HCT116 (cell line): ENCODE measurements around the gene CACNA1A. TPM values are rescaled to one million over a fixed set of nuclear protein-coding genes. Genes with fewer than 3 reads are reported as not detected.
A peak's percentile ranks its signal among the peaks of the same experiment; 100 is the strongest.

Experiments used
- ATAC-seq: fragments of 200-7000 bp; cut with Tn5 transposase; 2 replicates; pipeline ENCODE4 v1.9.1; 2020; ENCODE audit warnings: mild to moderate bottlenecking, moderate library complexity
- BruUV-seq: library from RNA; stranded (reverse); fragments of 400-500 nt; replicated peaks from 2 replicates; lab custom pipeline; 2021; lab: Mats Ljungman, UMichigan
- CTCF ChIA-PET: fragments of 300-600 bp; sonication (Branson Sonifier 250); formaldehyde crosslinking; loops from one replicate; lab custom pipeline; 2021; ENCODE audit warnings: antibody characterized with exemption; lab: Charles Lee
- POLR2A ChIA-PET: fragments of 300-600, 350-600 bp; sonication (Branson Sonifier 250); formaldehyde crosslinking; loops from one replicate; lab custom pipeline; 2021; ENCODE audit warnings: antibody characterized with exemption; lab: Charles Lee
- RAD21 ChIA-PET, 2 experiments: fragments of 300-600 bp; sonication (Branson Sonifier 250); formaldehyde crosslinking; loops; one replicate each; lab custom pipeline; 2023; ENCODE audit warnings: low total read pairs in 2 of 2; ENCODE audit not compliant: uncharacterized antibody in 2 of 2, unreplicated experiment in 2 of 2, low non-redundant PET in 1 of 2; lab: Charles Lee
- DNase-seq: peaks from one replicate; pipeline ENCODE4 v3.0.0-alpha.2; 2010; ENCODE audit warnings: low read depth, low spot score
- H2AFZ ChIP-seq: fragments of 200-600 bp; shearing (Covaris generic), sonication (generic); 2 replicates; pipeline ENCODE4 v1.6.1; 2017; ENCODE audit warnings: low read depth, mixed run types, mixed read lengths, antibody characterized with exemption, low read length; ENCODE audit not compliant: poor library complexity, severe bottlenecking
- H3K27ac ChIP-seq: 2 replicates; pipeline ENCODE4 v1.5.1; 2012; ENCODE audit warnings: low read depth, low read length
- H3K27me3 ChIP-seq: fragments of 200-600 bp; sonication (generic); 2 replicates; pipeline ENCODE4 v1.6.1; 2016; ENCODE audit warnings: mixed run types, low read length, mixed read lengths; ENCODE audit not compliant: insufficient read depth
- H3K36me3 ChIP-seq, 2 experiments: fragments of 200-500 bp in 1 of 2; fragments of 200-600 bp in 1 of 2; sonication (Bioruptor generic) in 1 of 2; sonication (generic) in 1 of 2; 2 replicates each; pipeline versions ENCODE4 v1.5.1 to v1.6.1; 2014 to 2016; ENCODE audit warnings: low read length in 2 of 2, inconsistent platforms in 1 of 2, mixed read lengths in 1 of 2, mixed run types in 1 of 2; ENCODE audit not compliant: insufficient read depth in 2 of 2, control insufficient read depth in 1 of 2
- H3K4me1 ChIP-seq, 2 experiments: fragments of 200-600 bp in 1 of 2; sonication (generic) in 1 of 2; 2 replicates each; pipeline versions ENCODE4 v1.5.1 to v1.6.1; 2012 to 2017; ENCODE audit warnings: low read length in 2 of 2, inconsistent platforms in 1 of 2, mild to moderate bottlenecking in 1 of 2, mixed read lengths in 1 of 2, mixed run types in 1 of 2, moderate library complexity in 1 of 2; ENCODE audit not compliant: insufficient read depth in 2 of 2, control insufficient read depth in 1 of 2
- H3K4me2 ChIP-seq: fragments of 200-600 bp; sonication (generic); 2 replicates; pipeline ENCODE4 v1.6.1; 2017; ENCODE audit warnings: mixed run types, low read length, mixed read lengths
- H3K4me3 ChIP-seq, 2 experiments: fragments of 200-600 bp in 1 of 2; sonication (generic) in 1 of 2; replicated peaks in 1 of 2; 2 replicates each; pipeline ENCODE4 v1.5.1; 2011 to 2016; ENCODE audit warnings: low read length in 2 of 2, control low read depth in 1 of 2, low read depth in 1 of 2, mild to moderate bottlenecking in 1 of 2, mixed read lengths in 1 of 2, mixed run types in 1 of 2
- H3K79me2 ChIP-seq: fragments of 200-600 bp; sonication (generic); 2 replicates; pipeline ENCODE4 v1.6.1; 2017; ENCODE audit warnings: mild to moderate bottlenecking, mixed run types, low read length, moderate library complexity, mixed read lengths; ENCODE audit not compliant: insufficient read depth
- H3K9ac ChIP-seq: fragments of 200-600 bp; sonication (generic); 2 replicates; pipeline ENCODE4 v1.6.1; 2016; ENCODE audit warnings: low read length, mixed read lengths
- H3K9me2 ChIP-seq: fragments of 200-600 bp; sonication (generic), shearing (Covaris generic); 2 replicates; pipeline ENCODE4 v1.6.1; 2017; ENCODE audit warnings: mixed run types, mild to moderate bottlenecking, moderate library complexity; ENCODE audit not compliant: insufficient read depth
- H3K9me3 ChIP-seq, 2 experiments: fragments of 200-500 bp in 1 of 2; fragments of 200-600 bp in 1 of 2; sonication (Bioruptor generic) in 1 of 2; sonication (generic) in 1 of 2; 2 replicates each; pipeline ENCODE4 v1.6.1; 2014 to 2017; ENCODE audit warnings: low read length in 2 of 2, mixed read lengths in 2 of 2, inconsistent platforms in 1 of 2, low read depth in 1 of 2, mild to moderate bottlenecking in 1 of 2, mixed run types in 1 of 2, moderate library complexity in 1 of 2; ENCODE audit not compliant: control insufficient read depth in 1 of 2, insufficient read depth in 1 of 2
- H4K20me1 ChIP-seq: fragments of 200-600 bp; sonication (generic), shearing (Covaris generic); 2 replicates; pipeline ENCODE4 v1.6.1; 2017; ENCODE audit warnings: mixed run types, mild to moderate bottlenecking, moderate library complexity; ENCODE audit not compliant: insufficient read depth
- CBX3 ChIP-seq: IDR thresholded peaks from 2 replicates; pipeline ENCODE4 v1.6.1; 2012; ENCODE audit warnings: low read depth
- CEBPB ChIP-seq: IDR thresholded peaks from 2 replicates; pipeline ENCODE4 v1.6.1; 2012; ENCODE audit warnings: low read depth
- EGR1 ChIP-seq: IDR thresholded peaks from 2 replicates; pipeline ENCODE4 v1.6.1; 2012; ENCODE audit warnings: low read depth
- EZH2 ChIP-seq: fragments of 200-600 bp; sonication (generic); IDR thresholded peaks from 2 replicates; pipeline ENCODE4 v1.6.1; 2017; ENCODE audit warnings: antibody characterized with exemption, mixed run types
- EZH2phosphoT487 ChIP-seq: fragments of 200-600 bp; IDR thresholded peaks from 2 replicates; pipeline ENCODE4 v1.6.1; 2018; ENCODE audit warnings: antibody characterized with exemption, borderline replicate concordance
- FOSL1 ChIP-seq: IDR thresholded peaks from 2 replicates; pipeline ENCODE4 v1.6.1; 2012; ENCODE audit warnings: low read depth
- JUND ChIP-seq: IDR thresholded peaks from 2 replicates; pipeline ENCODE4 v1.6.1; 2012
- POLR2A ChIP-seq: IDR thresholded peaks from 2 replicates; pipeline ENCODE4 v1.7.0; 2011; ENCODE audit warnings: borderline replicate concordance; ENCODE audit not compliant: insufficient read depth, insufficient read length; ENCODE audit errors: extremely low read depth
- POLR2AphosphoS5 ChIP-seq: IDR thresholded peaks from 2 replicates; pipeline ENCODE4 v1.6.1; 2011; ENCODE audit warnings: mild to moderate bottlenecking, low read depth, low read length, moderate library complexity
- RAD21 ChIP-seq: IDR thresholded peaks from 2 replicates; pipeline ENCODE4 v1.6.1; 2012; ENCODE audit warnings: low read depth, mild to moderate bottlenecking
- SIN3A ChIP-seq: IDR thresholded peaks from 2 replicates; pipeline ENCODE4 v1.6.1; 2012; ENCODE audit warnings: low read depth
- SP1 ChIP-seq: IDR thresholded peaks from 2 replicates; pipeline ENCODE4 v1.6.1; 2012; ENCODE audit warnings: low read depth
- SRF ChIP-seq: IDR thresholded peaks from 2 replicates; pipeline ENCODE4 v1.6.1; 2012; ENCODE audit warnings: low read depth
- YY1 ChIP-seq: IDR thresholded peaks from 2 replicates; pipeline ENCODE4 v1.6.1; 2011; ENCODE audit warnings: low read length, low read depth, moderate library complexity, mild to moderate bottlenecking; ENCODE audit not compliant: insufficient replicate concordance; ENCODE audit errors: extremely low read depth
- ZFX ChIP-seq: fragments of 450-650 bp; IDR thresholded peaks from 2 replicates; pipeline ENCODE4 v1.6.1; 2017
- ZNF274 ChIP-seq: fragments of 200-500 bp; sonication (Bioruptor generic); IDR thresholded peaks from 2 replicates; pipeline ENCODE4 v1.6.1; 2014; ENCODE audit warnings: mild to moderate bottlenecking, low read depth, low read length, inconsistent platforms
- intact Hi-C: fragments of 100-400 bp; cut with micrococcal nuclease; formaldehyde crosslinking; loops from 2 replicates; pipeline ENCODE4 v1.10.0; 2022
- total RNA-seq: library from RNA; stranded (reverse); gene quantifications from one replicate; pipeline ENCODE4 v1.2.1, GENCODE V29; 2021; ENCODE audit not compliant: unreplicated experiment
- TF ChIP-seq, protein P1 (sequence below): IDR thresholded peaks from 2 replicates; pipeline ENCODE4 v1.6.1; 2012
- TF ChIP-seq, protein P2 (sequence below), 3 experiments: fragments of 200-600 bp in 1 of 3; sonication (generic) in 1 of 3; IDR thresholded peaks in 2 of 3; conservative IDR thresholded peaks in 1 of 3; 2 replicates each; pipeline ENCODE4 v1.5.1; 2012 to 2017; ENCODE audit warnings: low read depth in 2 of 3, low read length in 2 of 3, antibody characterized with exemption in 1 of 3, borderline replicate concordance in 1 of 3, control low read depth in 1 of 3, mild to moderate bottlenecking in 1 of 3, mixed read lengths in 1 of 3, mixed run types in 1 of 3, moderate library complexity in 1 of 3; ENCODE audit not compliant: insufficient read depth in 1 of 3
- TF ChIP-seq, protein P3 (sequence below): IDR thresholded peaks from 2 replicates; pipeline ENCODE4 v1.6.1; 2012
- TF ChIP-seq, protein P4 (sequence below): IDR thresholded peaks from 2 replicates; pipeline ENCODE4 v1.6.1; 2012; ENCODE audit warnings: low read depth

CACNA1A gene
- total RNA-seq, 1 experiment from 2014 or later: 7.5 TPM

DNA sequence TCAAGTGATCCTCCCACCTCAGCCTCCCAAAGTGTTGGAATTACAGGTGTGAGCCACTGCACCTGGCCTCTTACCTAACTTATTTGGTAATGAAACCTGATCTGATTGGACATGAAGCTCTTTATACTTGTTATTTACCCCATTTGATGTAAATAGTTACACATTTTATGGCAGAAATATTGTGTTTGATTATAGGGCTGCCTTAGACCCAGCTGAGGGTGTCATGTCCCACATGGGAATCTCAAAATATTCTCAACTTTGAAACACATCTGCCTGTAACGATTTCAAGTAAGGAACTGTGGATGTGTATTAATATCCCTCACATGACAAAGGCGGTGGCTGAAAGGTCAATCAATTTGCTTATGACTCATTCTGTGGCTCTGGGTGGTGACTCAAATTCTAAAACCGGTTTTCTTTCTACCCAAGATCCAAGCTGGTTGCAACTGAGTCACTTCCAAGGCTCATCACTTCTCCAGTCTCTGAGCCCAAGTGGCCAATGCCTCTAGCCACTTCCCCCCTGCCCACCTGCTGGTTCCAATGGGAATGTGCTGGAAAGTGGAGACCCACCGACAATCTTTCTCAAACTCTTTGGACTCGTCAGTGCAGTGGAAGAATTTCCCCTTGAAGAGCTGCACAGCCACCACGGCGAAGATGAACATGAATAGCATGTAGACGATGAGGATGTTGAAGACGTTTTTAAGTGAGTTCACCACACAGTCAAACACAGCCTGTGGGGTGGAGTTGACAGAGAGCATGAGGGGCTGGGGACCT is 245.2 kb downstream of the CACNA1A start:
- Histone ChIP-seq H3K4me3 (peak overlapping the region in 1 of 2 experiments; percentile 40; a peak in 3 of 4 replicates), H3K9ac (peak overlapping the region; percentile 49), H3K4me2 (peak overlapping the region; percentile 74), H3K36me3 (no peaks in the 10 kb centered on the region), H3K4me1 (peaks cover 24 to 35% of the 10 kb centered on the region in 2 experiments), H4K20me1 (no peaks in the 10 kb centered on the region), H3K79me2 (no peaks in the 10 kb centered on the region), H3K9me2 (no peaks in the 10 kb centered on the region), H2AFZ (no peak overlapping the region), H3K9me3 (peaks cover 0 to 13% of the 10 kb centered on the region in 2 experiments; a peak in 1 of 4 replicates), H3K27ac (peak overlapping the region; percentile 75), H3K27me3 (no peaks in the 10 kb centered on the region)
- no TSS peak for BruUV-seq
- intact Hi-C loops: loop anchor here (5.0 kb wide), 2 partner anchors 109 to 144 kb away; partner anchors contain the start of genes IER2, NACC1, STX10 and TRMT1
- POLR2A ChIA-PET: interaction anchor here (1.0 to 1.3 kb wide), 2 partner anchors 106 to 283 kb away, joined by 4 read pairs; no protein-coding TSS in a partner anchor
- RAD21 ChIA-PET: interaction anchor here in 1 of 2 experiments (0.9 to 1.4 kb wide), 2 partner anchors 160 to 283 kb away, joined by 3 read pairs; no protein-coding TSS in a partner anchor
- ATAC-seq (peak; percentile 90), DNase-seq (peak; percentile 94)
- CTCF ChIA-PET: interaction anchor here (1.0 to 1.5 kb wide), 9 partner anchors 13 to 296 kb away, joined by 3 to 10 read pairs (median 6); no protein-coding TSS in a partner anchor
- TF ChIP-seq SIN3A (peak; percentile 49), EZH2phosphoT487 (no peak), JUND (peak; percentile 98), SRF (0 out of 2 replicates have a peak, but pooled peaks have one; percentile 66), POLR2AphosphoS5 (peak; percentile 61), EZH2 (no peak), YY1 (no peak), EGR1 (no peak), CEBPB (peak; percentile 65), POLR2A (no peak), ZNF274 (no peak), SP1 (peak; percentile 93), ZFX (no peak), CBX3 (peak; percentile 66), RAD21 (no peak; the same call in 1 of the 2 replicates), FOSL1 (peak; percentile 98)
- TF ChIP-seq, protein P1, sequence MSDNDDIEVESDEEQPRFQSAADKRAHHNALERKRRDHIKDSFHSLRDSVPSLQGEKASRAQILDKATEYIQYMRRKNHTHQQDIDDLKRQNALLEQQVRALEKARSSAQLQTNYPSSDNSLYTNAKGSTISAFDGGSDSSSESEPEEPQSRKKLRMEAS: peak; percentile 27
- TF ChIP-seq, protein P2, sequence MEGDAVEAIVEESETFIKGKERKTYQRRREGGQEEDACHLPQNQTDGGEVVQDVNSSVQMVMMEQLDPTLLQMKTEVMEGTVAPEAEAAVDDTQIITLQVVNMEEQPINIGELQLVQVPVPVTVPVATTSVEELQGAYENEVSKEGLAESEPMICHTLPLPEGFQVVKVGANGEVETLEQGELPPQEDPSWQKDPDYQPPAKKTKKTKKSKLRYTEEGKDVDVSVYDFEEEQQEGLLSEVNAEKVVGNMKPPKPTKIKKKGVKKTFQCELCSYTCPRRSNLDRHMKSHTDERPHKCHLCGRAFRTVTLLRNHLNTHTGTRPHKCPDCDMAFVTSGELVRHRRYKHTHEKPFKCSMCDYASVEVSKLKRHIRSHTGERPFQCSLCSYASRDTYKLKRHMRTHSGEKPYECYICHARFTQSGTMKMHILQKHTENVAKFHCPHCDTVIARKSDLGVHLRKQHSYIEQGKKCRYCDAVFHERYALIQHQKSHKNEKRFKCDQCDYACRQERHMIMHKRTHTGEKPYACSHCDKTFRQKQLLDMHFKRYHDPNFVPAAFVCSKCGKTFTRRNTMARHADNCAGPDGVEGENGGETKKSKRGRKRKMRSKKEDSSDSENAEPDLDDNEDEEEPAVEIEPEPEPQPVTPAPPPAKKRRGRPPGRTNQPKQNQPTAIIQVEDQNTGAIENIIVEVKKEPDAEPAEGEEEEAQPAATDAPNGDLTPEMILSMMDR (IDR thresholded peaks at IDR 0.05 in 2 of 3, conservative IDR thresholded peaks at IDR 0.05 in 1 of 3; ENCODE audit: borderline replicate concordance in 1 of 3, insufficient read depth in 1 of 3, low read depth in 2 of 3, low read length in 2 of 3): 0 out of 6 replicates have a peak, but pooled peaks of 2 of the 3 experiments have one; percentile 5 to 15
- TF ChIP-seq, protein P3, sequence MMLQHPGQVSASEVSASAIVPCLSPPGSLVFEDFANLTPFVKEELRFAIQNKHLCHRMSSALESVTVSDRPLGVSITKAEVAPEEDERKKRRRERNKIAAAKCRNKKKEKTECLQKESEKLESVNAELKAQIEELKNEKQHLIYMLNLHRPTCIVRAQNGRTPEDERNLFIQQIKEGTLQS: no peak; the same call in 1 of the 2 replicates
- TF ChIP-seq, protein P4, sequence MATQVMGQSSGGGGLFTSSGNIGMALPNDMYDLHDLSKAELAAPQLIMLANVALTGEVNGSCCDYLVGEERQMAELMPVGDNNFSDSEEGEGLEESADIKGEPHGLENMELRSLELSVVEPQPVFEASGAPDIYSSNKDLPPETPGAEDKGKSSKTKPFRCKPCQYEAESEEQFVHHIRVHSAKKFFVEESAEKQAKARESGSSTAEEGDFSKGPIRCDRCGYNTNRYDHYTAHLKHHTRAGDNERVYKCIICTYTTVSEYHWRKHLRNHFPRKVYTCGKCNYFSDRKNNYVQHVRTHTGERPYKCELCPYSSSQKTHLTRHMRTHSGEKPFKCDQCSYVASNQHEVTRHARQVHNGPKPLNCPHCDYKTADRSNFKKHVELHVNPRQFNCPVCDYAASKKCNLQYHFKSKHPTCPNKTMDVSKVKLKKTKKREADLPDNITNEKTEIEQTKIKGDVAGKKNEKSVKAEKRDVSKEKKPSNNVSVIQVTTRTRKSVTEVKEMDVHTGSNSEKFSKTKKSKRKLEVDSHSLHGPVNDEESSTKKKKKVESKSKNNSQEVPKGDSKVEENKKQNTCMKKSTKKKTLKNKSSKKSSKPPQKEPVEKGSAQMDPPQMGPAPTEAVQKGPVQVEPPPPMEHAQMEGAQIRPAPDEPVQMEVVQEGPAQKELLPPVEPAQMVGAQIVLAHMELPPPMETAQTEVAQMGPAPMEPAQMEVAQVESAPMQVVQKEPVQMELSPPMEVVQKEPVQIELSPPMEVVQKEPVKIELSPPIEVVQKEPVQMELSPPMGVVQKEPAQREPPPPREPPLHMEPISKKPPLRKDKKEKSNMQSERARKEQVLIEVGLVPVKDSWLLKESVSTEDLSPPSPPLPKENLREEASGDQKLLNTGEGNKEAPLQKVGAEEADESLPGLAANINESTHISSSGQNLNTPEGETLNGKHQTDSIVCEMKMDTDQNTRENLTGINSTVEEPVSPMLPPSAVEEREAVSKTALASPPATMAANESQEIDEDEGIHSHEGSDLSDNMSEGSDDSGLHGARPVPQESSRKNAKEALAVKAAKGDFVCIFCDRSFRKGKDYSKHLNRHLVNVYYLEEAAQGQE: no peak
